Left cardiac atrium (tissue), 4 donors: ENCODE data around the gene ABHD16B. TPM values are rescaled to one million over a fixed set of nuclear protein-coding genes. Genes with fewer than 3 reads are reported as not detected.

Experiments
- ATAC-seq, 2 donors: fragments of 200-7000 bp; cut with Tn5 transposase; one replicate each; pipeline ENCODE4 v1.9.1; 2020; ENCODE audit warnings: mild to moderate bottlenecking in 2 of 2, moderate library complexity in 2 of 2
- DNase-seq: peaks from one replicate; pipeline ENCODE4 v3.0.0-alpha.2; 2020
- intact Hi-C, 2 donors: fragments of 100-400 bp; cut with DNase I; formaldehyde crosslinking; loops; one replicate each; pipeline versions ENCODE4 v1.14.1 to v1.15.1; 2022 to 2023
- long read RNA-seq: library from polyadenylated mRNA; unstranded; transcript quantifications from one replicate; pipeline ENCODE4 v2.0.0, GENCODE V29; 2021
- total RNA-seq, 2 donors: library from RNA; stranded (reverse); fragmentation: NEBNext Ultra II Directional; extraction: Animal tissue kit (Norgen Biotek cat#: 25700); gene quantifications; one replicate each; pipeline ENCODE4 v1.2.1, GENCODE V29; 2021
- donor health status: DM: no; HTN: yes; CAD: no.
- donor health status: DM: no; HTN: yes; CAD: no; lungs with severe emphysema.
- donor health status: DM: yes; HTN: yes; CAD: no.
- donor health status: Dilated cardiomyopathy.

Gene ABHD16B
- total RNA-seq = not detected
- long read RNA-seq = 0 reads

GRCh38 chr20:63861365-63861934, at the start of gene ABHD16B:
Gene ABHD16B (plus strand): TSS chr20:63861498. CDS start chr20:63861541, 43 bp downstream.
- ATAC-seq (no peak), DNase-seq (no peak)
- intact Hi-C loops = loop anchor here (5.0 kb wide), 2 partner anchors 74 to 84 kb away; no protein-coding TSS in a partner anchor

GRCh38 chr20:63814891-63815614, 46.2 kb upstream of the ABHD16B start:
- DNase-seq (no peak), ATAC-seq (no peak)
- intact Hi-C loops = no loop called here

GRCh38 chr20:63815615-63816253, 45.6 kb upstream of the ABHD16B start:
- intact Hi-C loops = no loop called here
- ATAC-seq (no peak), DNase-seq (no peak)

GRCh38 chr20:63819224-63819921, 41.9 kb upstream of the ABHD16B start:
- intact Hi-C loops = no loop called here
- ATAC-seq (peak in 1 of 2 donors; percentile 11), DNase-seq (peak; percentile 50)

- intact Hi-C loops = loop anchor here in 1 of 2 donors (5.0 kb wide), 1 partner anchor 35 kb away; no protein-coding TSS in a partner anchor
These were observed 39.5 kb upstream of the ABHD16B start for GRCh38 chr20:63821811-63822210.

GRCh38 chr20:63822276-63822696, 39.0 kb upstream of the ABHD16B start:
- intact Hi-C loops = loop anchor here in 1 of 2 donors (5.0 kb wide), 1 partner anchor 35 kb away; no protein-coding TSS in a partner anchor
- ATAC-seq (peak in 1 of 2 donors; percentile 30), DNase-seq (no peak)

More at GRCh38 chr20:63821811-63822210, 39.5 kb upstream of the ABHD16B start:
- DNase-seq = no peak
- ATAC-seq = no peak

GRCh38 chr20:63823691-63824311, 37.5 kb upstream of the ABHD16B start:
- ATAC-seq = no peak
- intact Hi-C loops = loop anchor here in 1 of 2 donors (5.0 kb wide), 1 partner anchor 34 kb away; no protein-coding TSS in a partner anchor
- DNase-seq = no peak

GRCh38 chr20:63825331-63826118, 35.8 kb upstream of the ABHD16B start:
- DNase-seq = no peak
- intact Hi-C loops = no loop called here
- no peak for ATAC-seq

- DNase-seq (no peak), ATAC-seq (no peak)
- intact Hi-C loops = no loop called here
These were observed 34.5 kb upstream of the ABHD16B start for GRCh38 chr20:63826753-63827152.

GRCh38 chr20:63828124-63828523, 33.2 kb upstream of the ABHD16B start:
- no peak for DNase-seq
- ATAC-seq = no peak
- intact Hi-C loops = no loop called here

- intact Hi-C loops = no loop called here
- DNase-seq (no peak), ATAC-seq (no peak)
These were observed 32.8 kb upstream of the ABHD16B start for GRCh38 chr20:63828545-63828944.

GRCh38 chr20:63828951-63829350, 32.3 kb upstream of the ABHD16B start:
- ATAC-seq (no peak), DNase-seq (no peak)
- intact Hi-C loops = no loop called here

GRCh38 chr20:63829603-63829944, 31.7 kb upstream of the ABHD16B start:
- intact Hi-C loops = no loop called here

GRCh38 chr20:63829945-63830835, 31.1 kb upstream of the ABHD16B start:
- DNase-seq (peak; percentile 41), ATAC-seq (no peak)
- intact Hi-C loops = no loop called here

More at GRCh38 chr20:63829603-63829944, 31.7 kb upstream of the ABHD16B start:
- DNase-seq = no peak
- no peak for ATAC-seq

GRCh38 chr20:63830841-63831588, 30.3 kb upstream of the ABHD16B start, which contains the start of gene ZBTB46:
Gene ZBTB46 (minus strand): TSS chr20:63831264. CDS start chr20:63790757, 40,507 bp downstream.
- ATAC-seq (peak; percentile 1 to 51), DNase-seq (peak; percentile 75)
- intact Hi-C loops = no loop called here

- peak in 1 of 2 donors; percentile 5 for ATAC-seq
- intact Hi-C loops = no loop called here
- no peak for DNase-seq
These were observed 29.7 kb upstream of the ABHD16B start for GRCh38 chr20:63831646-63831992.
